GM21526 (cell line): ENCODE measurements around the gene RAB31.
"Not testable (repeated sequence)": the region's sequence is repeated elsewhere in the genome, so short reads cannot be mapped to it uniquely, and the experiment has no call there.

Experiments used
- ATAC-seq: cut with Tn5 transposase; IDR thresholded peaks from one replicate; pipeline ENCODE4 v1.9.1; 2021; ENCODE audit warnings: moderate library complexity; ENCODE audit not compliant: unreplicated experiment, low FRiP score

RAB31 gene

GRCh38 chr18:9755615-9756014 lies 47.5 kb downstream of the RAB31 start:
- ATAC-seq, result no peak

- no peak for ATAC-seq
These were observed 48.3 kb downstream of the RAB31 start for GRCh38 chr18:9756271-9756932.

- ATAC-seq, result no peak
These were observed 48.9 kb downstream of the RAB31 start for GRCh38 chr18:9756933-9757470.

GRCh38 chr18:9757827-9758621 lies 49.9 kb downstream of the RAB31 start:
- no peak for ATAC-seq

- no peak for ATAC-seq
These were observed 50.5 kb downstream of the RAB31 start for GRCh38 chr18:9758624-9759075.

- ATAC-seq, result no peak
These were observed 52.5 kb downstream of the RAB31 start for GRCh38 chr18:9760641-9761040.

- ATAC-seq, result no peak
These were observed 54.4 kb downstream of the RAB31 start for GRCh38 chr18:9762526-9762925.

GRCh38 chr18:9763157-9763556 lies 55.1 kb downstream of the RAB31 start:
- no peak for ATAC-seq

- no peak for ATAC-seq
These were observed 55.9 kb downstream of the RAB31 start for GRCh38 chr18:9764011-9764481.

GRCh38 chr18:9765501-9765900 lies 57.4 kb downstream of the RAB31 start:
- no peak for ATAC-seq

- ATAC-seq, result no peak
These were observed 58.0 kb downstream of the RAB31 start for GRCh38 chr18:9766076-9766481.

- ATAC-seq, result no peak
These were observed 58.6 kb downstream of the RAB31 start for GRCh38 chr18:9766740-9767139.

- not testable (repeated sequence) for ATAC-seq
These were observed 60.1 kb downstream of the RAB31 start for GRCh38 chr18:9768071-9768691.

GRCh38 chr18:9770111-9770510 lies 62.0 kb downstream of the RAB31 start:
- not testable (repeated sequence) for ATAC-seq

- ATAC-seq, result no peak
These were observed 63.3 kb downstream of the RAB31 start for GRCh38 chr18:9771261-9771976.

- no peak for ATAC-seq
These were observed 64.0 kb downstream of the RAB31 start for GRCh38 chr18:9771977-9772660.

- no peak for ATAC-seq
These were observed 65.0 kb downstream of the RAB31 start for GRCh38 chr18:9772847-9773677.

- no peak for ATAC-seq
These were observed 66.0 kb downstream of the RAB31 start for GRCh38 chr18:9774150-9774549.

- no peak for ATAC-seq
These were observed 67.1 kb downstream of the RAB31 start for GRCh38 chr18:9775178-9775577.
